ENCODE data around the gene FARS2.

DNA sequence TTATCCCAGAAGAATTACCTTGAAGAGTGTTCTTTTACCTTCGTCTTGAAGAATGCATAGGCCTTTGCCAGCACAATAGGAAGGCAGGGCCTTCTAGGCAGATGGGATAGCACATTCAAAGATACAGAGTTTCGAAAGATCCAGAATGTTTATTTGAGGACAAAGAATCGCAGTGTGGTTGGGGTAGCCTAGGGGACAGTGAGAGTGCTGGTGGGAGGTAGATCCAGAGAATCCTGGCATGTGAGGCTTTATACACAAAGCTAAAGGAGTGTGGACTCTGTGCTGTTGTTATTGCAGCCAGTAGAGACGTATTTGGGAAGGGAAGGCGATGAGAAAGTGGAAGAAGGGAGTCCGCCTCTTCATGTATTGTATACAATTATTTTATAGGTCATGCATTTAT is 186.6 kb downstream of the FARS2 start:
- TF ChIP-seq ELF4 (CRISPR knock-in tag; IDR thresholded peaks at IDR 0.05; ENCODE audit: low read depth) (no peak), NR1H2 (CRISPR knock-in tag; IDR thresholded peaks at IDR 0.05) (no peak), CTCF (IDR thresholded peaks at IDR 0.05) (no peak), ATF6 (CRISPR knock-in tag; IDR thresholded peaks at IDR 0.05) (no peak), ZNF263 (CRISPR knock-in tag; IDR thresholded peaks at IDR 0.05; ENCODE audit: low read depth) (no peak), NFYB (CRISPR knock-in tag; conservative IDR thresholded peaks at IDR 0.05; ENCODE audit: low read depth) (no peak), ZNF423 (CRISPR knock-in tag; IDR thresholded peaks at IDR 0.05) (no peak), E2F4 (CRISPR knock-in tag; IDR thresholded peaks at IDR 0.05; ENCODE audit: borderline replicate concordance, low read depth) (no peak)
- TF ChIP-seq, protein P1, sequence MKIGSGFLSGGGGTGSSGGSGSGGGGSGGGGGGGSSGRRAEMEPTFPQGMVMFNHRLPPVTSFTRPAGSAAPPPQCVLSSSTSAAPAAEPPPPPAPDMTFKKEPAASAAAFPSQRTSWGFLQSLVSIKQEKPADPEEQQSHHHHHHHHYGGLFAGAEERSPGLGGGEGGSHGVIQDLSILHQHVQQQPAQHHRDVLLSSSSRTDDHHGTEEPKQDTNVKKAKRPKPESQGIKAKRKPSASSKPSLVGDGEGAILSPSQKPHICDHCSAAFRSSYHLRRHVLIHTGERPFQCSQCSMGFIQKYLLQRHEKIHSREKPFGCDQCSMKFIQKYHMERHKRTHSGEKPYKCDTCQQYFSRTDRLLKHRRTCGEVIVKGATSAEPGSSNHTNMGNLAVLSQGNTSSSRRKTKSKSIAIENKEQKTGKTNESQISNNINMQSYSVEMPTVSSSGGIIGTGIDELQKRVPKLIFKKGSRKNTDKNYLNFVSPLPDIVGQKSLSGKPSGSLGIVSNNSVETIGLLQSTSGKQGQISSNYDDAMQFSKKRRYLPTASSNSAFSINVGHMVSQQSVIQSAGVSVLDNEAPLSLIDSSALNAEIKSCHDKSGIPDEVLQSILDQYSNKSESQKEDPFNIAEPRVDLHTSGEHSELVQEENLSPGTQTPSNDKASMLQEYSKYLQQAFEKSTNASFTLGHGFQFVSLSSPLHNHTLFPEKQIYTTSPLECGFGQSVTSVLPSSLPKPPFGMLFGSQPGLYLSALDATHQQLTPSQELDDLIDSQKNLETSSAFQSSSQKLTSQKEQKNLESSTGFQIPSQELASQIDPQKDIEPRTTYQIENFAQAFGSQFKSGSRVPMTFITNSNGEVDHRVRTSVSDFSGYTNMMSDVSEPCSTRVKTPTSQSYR (CRISPR knock-in tag; IDR thresholded peaks at IDR 0.05) = no peak

All from WTC11 (cell line).